HEK293 (cell line): ENCODE measurements around the gene DYNLT2.

Experiments
- CTCF ChIA-PET: fragments of 350-600 bp; formaldehyde crosslinking; extraction: SDS; loops from one replicate; lab custom pipeline; 2021; ENCODE audit warnings: antibody characterized with exemption; lab: Yijun Ruan, JAX
- POLR2A ChIA-PET: fragments of 300-600 bp; formaldehyde crosslinking; extraction: SDS; loops from one replicate; lab custom pipeline; 2020; ENCODE audit warnings: antibody characterized with exemption, inconsistent platforms; lab: Yijun Ruan, JAX
- H3K27ac ChIP-seq: fragments of 200-500 bp; sonication (Bioruptor generic); 2 replicates; pipeline ENCODE4 v1.5.1; 2014; ENCODE audit warnings: low read depth, low read length, control low read depth, inconsistent platforms; ENCODE audit errors: extremely low read depth
- H3K36me3 ChIP-seq, 2 experiments: fragments of 200-500 bp in 1 of 2; sonication (Bioruptor generic) in 1 of 2; 1 replicate in 1 of 2; 2 replicates in 1 of 2; pipeline ENCODE4 v1.5.1; 2014 to 2017; ENCODE audit warnings: inconsistent platforms in 2 of 2, low read length in 2 of 2; ENCODE audit not compliant: control insufficient read depth in 2 of 2, insufficient read depth in 1 of 2
- H3K4me1 ChIP-seq: fragments of 200-500 bp; sonication (Bioruptor generic); 2 replicates; pipeline ENCODE4 v1.5.1; 2014; ENCODE audit warnings: mild to moderate bottlenecking, low read length, inconsistent platforms; ENCODE audit not compliant: control insufficient read depth, insufficient read depth
- H3K4me3 ChIP-seq: 2 replicates; pipeline ENCODE4 v1.5.1; 2011; ENCODE audit warnings: low read depth, mild to moderate bottlenecking, control low read depth, low read length, moderate library complexity
- H3K9me3 ChIP-seq: fragments of 200-500 bp; sonication (Bioruptor generic); 2 replicates; pipeline ENCODE4 v1.5.1; 2014; ENCODE audit warnings: low read depth, low read length, inconsistent platforms; ENCODE audit not compliant: control insufficient read depth, insufficient read depth
- GLIS2 ChIP-seq: fragments of 450-650 bp; formaldehyde crosslinking; IDR thresholded peaks from 2 replicates; pipeline ENCODE4 v1.5.1; 2016; ENCODE audit warnings: missing biosample characterization, missing genetic modification characterization
- HIC1 ChIP-seq: fragments of 450-650 bp; formaldehyde crosslinking; IDR thresholded peaks from 2 replicates; pipeline ENCODE4 v1.5.1; 2016; ENCODE audit warnings: missing biosample characterization, missing genetic modification characterization
- PRDM1 ChIP-seq: fragments of 450-650 bp; formaldehyde crosslinking; IDR thresholded peaks from 2 replicates; pipeline ENCODE4; 2016; ENCODE audit warnings: missing biosample characterization, missing genetic modification characterization
- PRDM2 ChIP-seq: fragments of 450-650 bp; formaldehyde crosslinking; IDR thresholded peaks from 2 replicates; pipeline ENCODE4 v1.5.1; 2016; ENCODE audit warnings: missing biosample characterization, missing genetic modification characterization, borderline replicate concordance
- SCRT2 ChIP-seq: fragments of 450-650 bp; formaldehyde crosslinking; IDR thresholded peaks from 2 replicates; pipeline ENCODE4 v1.5.1; 2016; ENCODE audit warnings: missing biosample characterization, missing genetic modification characterization
- YY2 ChIP-seq: fragments of 450-650 bp; formaldehyde crosslinking; IDR thresholded peaks from 2 replicates; pipeline ENCODE4 v1.5.1; 2016; ENCODE audit warnings: missing biosample characterization, missing genetic modification characterization
- ZNF146 ChIP-seq: fragments of 450-650 bp; formaldehyde crosslinking; IDR thresholded peaks from 2 replicates; pipeline ENCODE4 v1.5.1; 2016; ENCODE audit warnings: missing biosample characterization, missing genetic modification characterization
- ZNF184 ChIP-seq: fragments of 450-650 bp; IDR thresholded peaks from 2 replicates; pipeline ENCODE4 v1.5.1; 2018; ENCODE audit warnings: missing biosample characterization, mild to moderate bottlenecking, missing genetic modification characterization
- ZNF23 ChIP-seq: fragments of 450-650 bp; formaldehyde crosslinking; IDR thresholded peaks from 2 replicates; pipeline ENCODE4 v1.5.1; 2016; ENCODE audit warnings: missing biosample characterization, missing genetic modification characterization, borderline replicate concordance
- ZNF544 ChIP-seq: fragments of 450-650 bp; formaldehyde crosslinking; IDR thresholded peaks from 2 replicates; pipeline ENCODE4 v1.5.0; 2017; ENCODE audit warnings: missing biosample characterization, missing genetic modification characterization
- ZNF623 ChIP-seq: fragments of 450-650 bp; formaldehyde crosslinking; IDR thresholded peaks from 2 replicates; pipeline ENCODE4 v1.5.1; 2016; ENCODE audit warnings: missing biosample characterization, missing genetic modification characterization
- ZNF624 ChIP-seq: fragments of 450-650 bp; formaldehyde crosslinking; IDR thresholded peaks from 2 replicates; pipeline ENCODE4 v1.5.1; 2017; ENCODE audit warnings: missing biosample characterization, missing genetic modification characterization
- ZNF692 ChIP-seq: fragments of 450-650 bp; formaldehyde crosslinking; IDR thresholded peaks from 2 replicates; pipeline ENCODE4 v1.5.1; 2016; ENCODE audit warnings: missing biosample characterization, missing genetic modification characterization
- ZNF785 ChIP-seq: fragments of 450-650 bp; formaldehyde crosslinking; IDR thresholded peaks from 2 replicates; pipeline ENCODE4 v1.5.1; 2016; ENCODE audit warnings: missing biosample characterization, missing genetic modification characterization
- TF ChIP-seq, protein P1 (sequence below): fragments of 450-650 bp; formaldehyde crosslinking; IDR thresholded peaks from 2 replicates; pipeline ENCODE4 v1.5.1; 2017; ENCODE audit warnings: missing biosample characterization, missing genetic modification characterization

The DYNLT2 gene

DNA sequence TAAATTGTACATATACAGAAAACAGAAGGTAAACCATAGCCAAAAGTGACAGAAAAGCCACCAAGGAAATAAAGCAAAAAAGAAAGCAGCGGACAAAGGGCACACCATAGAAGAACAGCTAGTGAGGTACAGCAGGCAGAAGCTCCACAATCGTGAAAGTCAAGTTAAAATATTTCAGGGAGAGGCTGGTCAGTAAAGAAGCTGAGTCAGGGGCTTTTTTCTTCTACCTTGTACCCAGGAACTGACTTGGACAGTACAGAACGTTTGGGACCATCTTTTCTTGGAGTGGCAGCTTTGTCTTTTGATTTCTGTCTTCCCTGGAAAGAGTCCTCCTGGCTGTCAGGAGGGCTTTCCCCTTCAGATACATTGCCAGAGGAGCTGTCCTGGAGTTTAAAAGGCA is 41.4 kb downstream of the DYNLT2 start:
- POLR2A ChIA-PET: interaction anchor here (0.9 to 1.2 kb wide), 2 partner anchors 8 to 16 kb away, joined by 5 to 8 read pairs; partner anchors contain the start of genes C6orf120 and WDR27

DNA sequence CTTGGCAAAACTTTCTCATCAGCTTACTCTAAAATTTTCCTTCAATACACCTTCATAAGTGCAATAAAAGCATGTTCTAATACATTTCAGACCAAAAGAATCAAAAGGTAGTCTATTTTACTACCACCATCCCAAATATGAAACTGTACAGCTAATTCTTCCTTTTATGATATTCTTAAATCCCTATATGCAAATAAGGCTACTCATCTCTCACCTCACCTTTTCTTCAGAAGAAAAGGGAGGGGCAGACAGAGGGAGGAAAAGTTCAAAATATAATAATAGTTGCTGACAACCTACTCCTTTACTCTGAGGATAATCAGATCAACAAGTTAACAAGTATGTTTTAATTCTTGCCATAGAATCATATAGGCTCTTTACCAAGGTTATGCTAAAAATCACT is 42.1 kb downstream of the DYNLT2 start:
- TF ChIP-seq YY2 (tag by site-specific recombination): no peak
- no peak for TF ChIP-seq HIC1
- TF ChIP-seq, protein P1, sequence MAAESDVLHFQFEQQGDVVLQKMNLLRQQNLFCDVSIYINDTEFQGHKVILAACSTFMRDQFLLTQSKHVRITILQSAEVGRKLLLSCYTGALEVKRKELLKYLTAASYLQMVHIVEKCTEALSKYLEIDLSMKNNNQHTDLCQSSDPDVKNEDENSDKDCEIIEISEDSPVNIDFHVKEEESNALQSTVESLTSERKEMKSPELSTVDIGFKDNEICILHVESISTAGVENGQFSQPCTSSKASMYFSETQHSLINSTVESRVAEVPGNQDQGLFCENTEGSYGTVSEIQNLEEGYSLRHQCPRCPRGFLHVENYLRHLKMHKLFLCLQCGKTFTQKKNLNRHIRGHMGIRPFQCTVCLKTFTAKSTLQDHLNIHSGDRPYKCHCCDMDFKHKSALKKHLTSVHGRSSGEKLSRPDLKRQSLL (tag by site-specific recombination): no peak
- peak; percentile 68; the same call in 1 of the 2 replicates for TF ChIP-seq PRDM1 (tag by site-specific recombination)
- no peak for TF ChIP-seq GLIS2
- TF ChIP-seq ZNF146: no peak
- peak; percentile 40; the same call in 1 of the 2 replicates for TF ChIP-seq SCRT2 (tag by site-specific recombination)
- H3K9me3 ChIP-seq: no peaks in the 10 kb centered on the region
- ChIA-PET CTCF (interaction anchor here (1.4 to 2.4 kb wide), 2 partner anchors 10 to 13 kb away, joined by 3 to 21 read pairs; no protein-coding TSS in a partner anchor), POLR2A (no interaction called here)
- H3K27ac ChIP-seq: no peak overlapping the region
- no peak overlapping the region for H3K4me3 ChIP-seq
- peaks cover 42 to 86% of the 10 kb centered on the region in 2 experiments for H3K36me3 ChIP-seq
- 0 out of 2 replicates have a peak, but pooled peaks cover under 1% of the 10 kb centered on the region for H3K4me1 ChIP-seq

More for the DNA sequence above, 41.4 kb downstream of the DYNLT2 start:
- no peak overlapping the region for H3K4me3 ChIP-seq
- H3K36me3 ChIP-seq: peaks cover 49 to 87% of the 10 kb centered on the region in 2 experiments
- H3K27ac ChIP-seq: no peak overlapping the region
- CTCF ChIA-PET: interaction anchor here (0.6 to 2.4 kb wide), 2 partner anchors 12 to 138 kb away, joined by 3 to 21 read pairs; no protein-coding TSS in a partner anchor
- TF ChIP-seq ZNF624: no peak
- no peak for TF ChIP-seq ZNF623 (tag by site-specific recombination)
- TF ChIP-seq PRDM2: no peak
- TF ChIP-seq ZNF23 (tag by site-specific recombination): no peak
- TF ChIP-seq ZNF544: no peak
- no peak for TF ChIP-seq ZNF692 (tag by site-specific recombination)
- TF ChIP-seq ZNF785 (tag by site-specific recombination): no peak
- no peak for TF ChIP-seq ZNF184 (tag by site-specific recombination)
- TF ChIP-seq, all 188 proteins: peak for 0
- Histone ChIP-seq H3K4me1 (no peaks in the 10 kb centered on the region), H3K9me3 (no peaks in the 10 kb centered on the region)
